ENCODE data around the gene RAD51C. TPM values are rescaled to one million over a fixed set of nuclear protein-coding genes. Genes with fewer than 3 reads are reported as not detected.

The RAD51C gene
- total RNA-seq, 1 experiment from 2014 or later: 53.7 TPM

GRCh38 chr17:58755577-58756245, 63.3 kb downstream of the RAD51C start, which contains the start of gene PPM1E:
PPM1E (plus strand) TSS chr17:58755854.
- Histone ChIP-seq H2AFZ (ENCODE audit: low read length) (peak within 1 kb of the TSS; percentile 95), H3K9me2 (replicated peaks; ENCODE audit: insufficient read depth, low read length) (no peaks in the 10 kb centered on the region), H3K4me1 (ENCODE audit: low read length) (peaks cover 20% of the 10 kb centered on the region), H3K4me2 (ENCODE audit: low read depth, low read length, poor library complexity, severe bottlenecking) (peak within 1 kb of the TSS; percentile 91), H3K9ac (ENCODE audit: low read length) (peak within 1 kb of the TSS; percentile 72), H3K79me2 (ENCODE audit: low read length) (no peaks in the 10 kb centered on the region), H3K27me3 (ENCODE audit: low read length) (peaks cover 5% of the 10 kb centered on the region; the same call in 1 of the 2 replicates), H3K4me3 (ENCODE audit: low read length) (peak within 1 kb of the TSS; percentile 77), H3K27ac (ENCODE audit: low read length) (no peak within 1 kb of the TSS), H3K9me3 (ENCODE audit: low read length) (no peaks in the 10 kb centered on the region), H3K36me3 (ENCODE audit: insufficient read depth, low read length) (no peaks in the 10 kb centered on the region), H4K20me1 (ENCODE audit: insufficient read depth, low read depth, low read length) (no peaks in the 10 kb centered on the region)
- peak; percentile 76 for DNase-seq

GRCh38 chr17:58756246-58757161, 64.1 kb downstream of the RAD51C start:
- peak overlapping the region; percentile 95 for H2AFZ ChIP-seq (ENCODE audit: low read length)
- H3K79me2 ChIP-seq (ENCODE audit: low read length): no peaks in the 10 kb centered on the region
- no peak for DNase-seq
- H3K4me2 ChIP-seq (ENCODE audit: low read depth, low read length, poor library complexity, severe bottlenecking): peak overlapping the region; percentile 91
- H3K27ac ChIP-seq (ENCODE audit: low read length): no peak overlapping the region
- no peaks in the 10 kb centered on the region for H3K9me3 ChIP-seq (ENCODE audit: low read length)
- no peaks in the 10 kb centered on the region for H3K9me2 ChIP-seq (replicated peaks; ENCODE audit: insufficient read depth, low read length)
- H3K4me3 ChIP-seq (ENCODE audit: low read length): peak overlapping the region; percentile 77
- peaks cover 20% of the 10 kb centered on the region for H3K4me1 ChIP-seq (ENCODE audit: low read length)
- peak overlapping the region; percentile 72 for H3K9ac ChIP-seq (ENCODE audit: low read length)
- H4K20me1 ChIP-seq (ENCODE audit: insufficient read depth, low read depth, low read length): no peaks in the 10 kb centered on the region
- no peaks in the 10 kb centered on the region for H3K36me3 ChIP-seq (ENCODE audit: insufficient read depth, low read length)
- H3K27me3 ChIP-seq (ENCODE audit: low read length): peaks cover 5% of the 10 kb centered on the region; the same call in 1 of the 2 replicates

- Histone ChIP-seq H3K9ac (ENCODE audit: low read length) (peak overlapping the region; percentile 72; the same call in 1 of the 2 replicates), H3K79me2 (ENCODE audit: low read length) (no peaks in the 10 kb centered on the region), H2AFZ (ENCODE audit: low read length) (no peak overlapping the region), H3K4me3 (ENCODE audit: low read length) (peak overlapping the region; percentile 77; the same call in 1 of the 2 replicates), H3K9me2 (replicated peaks; ENCODE audit: insufficient read depth, low read length) (no peaks in the 10 kb centered on the region), H3K4me1 (ENCODE audit: low read length) (peaks cover 20% of the 10 kb centered on the region), H3K4me2 (ENCODE audit: low read depth, low read length, poor library complexity, severe bottlenecking) (peak overlapping the region; percentile 91), H4K20me1 (ENCODE audit: insufficient read depth, low read depth, low read length) (no peaks in the 10 kb centered on the region), H3K27ac (ENCODE audit: low read length) (no peak overlapping the region), H3K27me3 (ENCODE audit: low read length) (peaks cover 5% of the 10 kb centered on the region; the same call in 1 of the 2 replicates), H3K9me3 (ENCODE audit: low read length) (no peaks in the 10 kb centered on the region), H3K36me3 (ENCODE audit: insufficient read depth, low read length) (no peaks in the 10 kb centered on the region)
- no peak for DNase-seq
Observed at GRCh38 chr17:58757162-58757613, 64.8 kb downstream of the RAD51C start.

- Histone ChIP-seq H4K20me1 (ENCODE audit: insufficient read depth, low read depth, low read length) (no peaks in the 10 kb centered on the region), H3K36me3 (ENCODE audit: insufficient read depth, low read length) (no peaks in the 10 kb centered on the region), H3K9me3 (ENCODE audit: low read length) (no peaks in the 10 kb centered on the region), H3K79me2 (ENCODE audit: low read length) (no peaks in the 10 kb centered on the region), H3K4me2 (ENCODE audit: low read depth, low read length, poor library complexity, severe bottlenecking) (no peak overlapping the region), H2AFZ (ENCODE audit: low read length) (no peak overlapping the region), H3K27me3 (ENCODE audit: low read length) (peaks cover 5% of the 10 kb centered on the region; the same call in 1 of the 2 replicates), H3K9ac (ENCODE audit: low read length) (no peak overlapping the region), H3K9me2 (replicated peaks; ENCODE audit: insufficient read depth, low read length) (no peaks in the 10 kb centered on the region), H3K27ac (ENCODE audit: low read length) (no peak overlapping the region), H3K4me3 (ENCODE audit: low read length) (no peak overlapping the region), H3K4me1 (ENCODE audit: low read length) (peaks cover 20% of the 10 kb centered on the region)
- DNase-seq: no peak
Observed at GRCh38 chr17:58758890-58759289, 66.5 kb downstream of the RAD51C start.

GRCh38 chr17:58759522-58759921, 67.1 kb downstream of the RAD51C start:
- Histone ChIP-seq H3K4me2 (ENCODE audit: low read depth, low read length, poor library complexity, severe bottlenecking) (no peak overlapping the region), H3K9ac (ENCODE audit: low read length) (no peak overlapping the region), H4K20me1 (ENCODE audit: insufficient read depth, low read depth, low read length) (no peaks in the 10 kb centered on the region), H2AFZ (ENCODE audit: low read length) (no peak overlapping the region), H3K27ac (ENCODE audit: low read length) (no peak overlapping the region), H3K4me1 (ENCODE audit: low read length) (peaks cover 20% of the 10 kb centered on the region), H3K9me2 (replicated peaks; ENCODE audit: insufficient read depth, low read length) (no peaks in the 10 kb centered on the region), H3K79me2 (ENCODE audit: low read length) (no peaks in the 10 kb centered on the region), H3K36me3 (ENCODE audit: insufficient read depth, low read length) (no peaks in the 10 kb centered on the region), H3K27me3 (ENCODE audit: low read length) (peaks cover 5% of the 10 kb centered on the region; the same call in 1 of the 2 replicates), H3K9me3 (ENCODE audit: low read length) (no peaks in the 10 kb centered on the region), H3K4me3 (ENCODE audit: low read length) (no peak overlapping the region)
- no peak for DNase-seq

GRCh38 chr17:58760248-58760647, 67.8 kb downstream of the RAD51C start:
- Histone ChIP-seq H3K4me2 (ENCODE audit: low read depth, low read length, poor library complexity, severe bottlenecking) (no peak overlapping the region), H3K4me3 (ENCODE audit: low read length) (no peak overlapping the region), H4K20me1 (ENCODE audit: insufficient read depth, low read depth, low read length) (no peaks in the 10 kb centered on the region), H3K4me1 (ENCODE audit: low read length) (peaks cover 20% of the 10 kb centered on the region), H3K27ac (ENCODE audit: low read length) (no peak overlapping the region), H3K9me2 (replicated peaks; ENCODE audit: insufficient read depth, low read length) (no peaks in the 10 kb centered on the region), H3K27me3 (ENCODE audit: low read length) (peaks cover 5% of the 10 kb centered on the region; the same call in 1 of the 2 replicates), H3K79me2 (ENCODE audit: low read length) (no peaks in the 10 kb centered on the region), H3K9ac (ENCODE audit: low read length) (no peak overlapping the region), H3K9me3 (ENCODE audit: low read length) (no peaks in the 10 kb centered on the region), H3K36me3 (ENCODE audit: insufficient read depth, low read length) (no peaks in the 10 kb centered on the region), H2AFZ (ENCODE audit: low read length) (no peak overlapping the region)
- no peak for DNase-seq

GRCh38 chr17:58763263-58763662, 70.9 kb downstream of the RAD51C start:
- H3K9me2 ChIP-seq (replicated peaks; ENCODE audit: insufficient read depth, low read length): no peaks in the 10 kb centered on the region
- no peaks in the 10 kb centered on the region for H3K27me3 ChIP-seq (ENCODE audit: low read length)
- no peaks in the 10 kb centered on the region for H3K9me3 ChIP-seq (ENCODE audit: low read length)
- H4K20me1 ChIP-seq (ENCODE audit: insufficient read depth, low read depth, low read length): no peaks in the 10 kb centered on the region
- H3K36me3 ChIP-seq (ENCODE audit: insufficient read depth, low read length): no peaks in the 10 kb centered on the region
- no peak overlapping the region for H3K9ac ChIP-seq (ENCODE audit: low read length)
- H3K27ac ChIP-seq (ENCODE audit: low read length): no peak overlapping the region
- DNase-seq: no peak
- no peaks in the 10 kb centered on the region for H3K79me2 ChIP-seq (ENCODE audit: low read length)
- H2AFZ ChIP-seq (ENCODE audit: low read length): no peak overlapping the region
- H3K4me2 ChIP-seq (ENCODE audit: low read depth, low read length, poor library complexity, severe bottlenecking): no peak overlapping the region
- H3K4me3 ChIP-seq (ENCODE audit: low read length): no peak overlapping the region
- no peaks in the 10 kb centered on the region for H3K4me1 ChIP-seq (ENCODE audit: low read length)

GRCh38 chr17:58764373-58764772, 72.0 kb downstream of the RAD51C start:
- H3K9me2 ChIP-seq (replicated peaks; ENCODE audit: insufficient read depth, low read length): no peaks in the 10 kb centered on the region
- no peaks in the 10 kb centered on the region for H3K79me2 ChIP-seq (ENCODE audit: low read length)
- no peaks in the 10 kb centered on the region for H3K27me3 ChIP-seq (ENCODE audit: low read length)
- H3K27ac ChIP-seq (ENCODE audit: low read length): no peak overlapping the region
- H2AFZ ChIP-seq (ENCODE audit: low read length): no peak overlapping the region
- no peaks in the 10 kb centered on the region for H3K36me3 ChIP-seq (ENCODE audit: insufficient read depth, low read length)
- H3K9me3 ChIP-seq (ENCODE audit: low read length): no peaks in the 10 kb centered on the region
- no peak overlapping the region for H3K9ac ChIP-seq (ENCODE audit: low read length)
- no peak overlapping the region for H3K4me2 ChIP-seq (ENCODE audit: low read depth, low read length, poor library complexity, severe bottlenecking)
- DNase-seq: no peak
- no peaks in the 10 kb centered on the region for H3K4me1 ChIP-seq (ENCODE audit: low read length)
- no peak overlapping the region for H3K4me3 ChIP-seq (ENCODE audit: low read length)
- H4K20me1 ChIP-seq (ENCODE audit: insufficient read depth, low read depth, low read length): no peaks in the 10 kb centered on the region
